LNCAP (cell line): Measurements from ENCODE around the gene NCLN.

Experiments
- CTCF ChIP-seq: fragments of 450-650 bp; IDR thresholded peaks from 2 replicates; pipeline ENCODE4 v1.5.1; 2017; ENCODE audit warnings: mild to moderate bottlenecking

NCLN gene

GRCh38 chr19:3151563-3152418, 33.9 kb upstream of the NCLN start:
- TF ChIP-seq CTCF = no peak

GRCh38 chr19:3152419-3152780, 33.3 kb upstream of the NCLN start:
- no peak for TF ChIP-seq CTCF

- TF ChIP-seq CTCF = no peak
Measured at GRCh38 chr19:3153286-3154230, 32.2 kb upstream of the NCLN start.

GRCh38 chr19:3154957-3155736, 30.6 kb upstream of the NCLN start:
- TF ChIP-seq CTCF = no peak

- TF ChIP-seq CTCF = no peak
Measured at GRCh38 chr19:3157096-3157845, 28.5 kb upstream of the NCLN start.

- TF ChIP-seq CTCF = no peak
Measured at GRCh38 chr19:3159565-3159964, 26.2 kb upstream of the NCLN start.

- no peak for TF ChIP-seq CTCF
Measured at GRCh38 chr19:3160219-3160618, 25.5 kb upstream of the NCLN start.
